Muscle layer of colon (tissue), 2 donors: Measurements from ENCODE around the gene CHST12.
"Not testable (repeated sequence)": the region's sequence is repeated elsewhere in the genome, so short reads cannot be mapped to it uniquely, and the experiment has no call there.

Source experiments
- H3K27ac ChIP-seq: one replicate; pipeline ENCODE4 v1.7.0; 2013; ENCODE audit warnings: low read depth, mild to moderate bottlenecking, low read length, moderate library complexity
- H3K27me3 ChIP-seq, 2 donors: one replicate each; pipeline ENCODE4 v1.7.0; 2013; ENCODE audit warnings: low read length in 2 of 2, mild to moderate bottlenecking in 2 of 2; ENCODE audit not compliant: insufficient read depth in 2 of 2, control insufficient read depth in 1 of 2
- H3K36me3 ChIP-seq: one replicate; pipeline ENCODE4 v1.7.0; 2013; ENCODE audit warnings: mild to moderate bottlenecking, low read length; ENCODE audit not compliant: insufficient read depth
- H3K4me1 ChIP-seq: one replicate; pipeline ENCODE4 v1.7.0; 2013; ENCODE audit warnings: mild to moderate bottlenecking, low read length; ENCODE audit not compliant: insufficient read depth
- H3K4me3 ChIP-seq, 2 donors: one replicate each; pipeline ENCODE4 v1.7.0; 2013; ENCODE audit warnings: low read length in 2 of 2, low read depth in 1 of 2, mild to moderate bottlenecking in 1 of 2, moderate library complexity in 1 of 2
- H3K9ac ChIP-seq: one replicate; pipeline ENCODE4 v1.7.0; 2013; ENCODE audit warnings: low read length
- H3K9me3 ChIP-seq: one replicate; pipeline ENCODE4 v1.7.0; 2013; ENCODE audit warnings: mild to moderate bottlenecking, low read length
- donor health status: abdominal sarcoma.
- donor health status: Adenocarcinoma of cecum.

CHST12 gene

GRCh38 chr7:2379821-2380450 is 23.5 kb upstream of the CHST12 start:
- H3K9me3 ChIP-seq = no peaks in the 10 kb centered on the region
- H3K27ac ChIP-seq = no peak overlapping the region
- H3K9ac ChIP-seq = no peak overlapping the region
- H3K27me3 ChIP-seq = no peaks in the 10 kb centered on the region
- peaks cover 56% of the 10 kb centered on the region for H3K36me3 ChIP-seq
- H3K4me3 ChIP-seq = no peak overlapping the region
- no peaks in the 10 kb centered on the region for H3K4me1 ChIP-seq

DNA sequence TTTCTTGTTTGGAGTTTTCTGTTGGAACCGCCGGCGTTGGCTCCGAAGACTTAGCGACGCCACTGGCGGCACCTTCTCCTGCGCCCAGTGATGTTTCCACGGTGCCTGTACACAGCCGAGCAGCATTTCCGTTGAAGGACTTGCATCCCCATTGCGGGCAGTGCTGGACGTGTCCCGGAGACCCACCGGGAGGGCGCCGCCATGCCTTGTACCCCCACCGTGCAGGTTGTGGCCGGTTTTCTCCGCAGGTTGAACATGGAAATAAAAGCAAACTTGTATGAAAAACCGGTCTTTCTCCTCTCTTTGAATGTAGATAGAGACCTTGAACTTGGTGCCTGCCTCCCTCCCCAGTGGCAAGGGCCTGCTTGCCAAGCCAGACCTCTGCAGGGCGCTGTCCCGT is 22.9 kb upstream of the CHST12 start:
- no peak overlapping the region for H3K4me3 ChIP-seq
- no peaks in the 10 kb centered on the region for H3K27me3 ChIP-seq
- H3K9ac ChIP-seq = no peak overlapping the region
- no peaks in the 10 kb centered on the region for H3K4me1 ChIP-seq
- H3K36me3 ChIP-seq = peaks cover 51% of the 10 kb centered on the region
- H3K9me3 ChIP-seq = no peaks in the 10 kb centered on the region
- H3K27ac ChIP-seq = no peak overlapping the region

- Histone ChIP-seq H3K36me3 (peaks cover 43% of the 10 kb centered on the region), H3K4me3 (no peak overlapping the region), H3K9ac (no peak overlapping the region), H3K27me3 (no peaks in the 10 kb centered on the region), H3K27ac (no peak overlapping the region), H3K4me1 (no peaks in the 10 kb centered on the region), H3K9me3 (no peaks in the 10 kb centered on the region)
These were observed 22.2 kb upstream of the CHST12 start for GRCh38 chr7:2381227-2381626.

GRCh38 chr7:2381881-2382509 is 21.4 kb upstream of the CHST12 start:
- no peaks in the 10 kb centered on the region for H3K27me3 ChIP-seq
- no peak overlapping the region for H3K4me3 ChIP-seq
- no peak overlapping the region for H3K9ac ChIP-seq
- H3K36me3 ChIP-seq = peaks cover 36% of the 10 kb centered on the region
- no peaks in the 10 kb centered on the region for H3K4me1 ChIP-seq
- no peak overlapping the region for H3K27ac ChIP-seq
- H3K9me3 ChIP-seq = no peaks in the 10 kb centered on the region

DNA sequence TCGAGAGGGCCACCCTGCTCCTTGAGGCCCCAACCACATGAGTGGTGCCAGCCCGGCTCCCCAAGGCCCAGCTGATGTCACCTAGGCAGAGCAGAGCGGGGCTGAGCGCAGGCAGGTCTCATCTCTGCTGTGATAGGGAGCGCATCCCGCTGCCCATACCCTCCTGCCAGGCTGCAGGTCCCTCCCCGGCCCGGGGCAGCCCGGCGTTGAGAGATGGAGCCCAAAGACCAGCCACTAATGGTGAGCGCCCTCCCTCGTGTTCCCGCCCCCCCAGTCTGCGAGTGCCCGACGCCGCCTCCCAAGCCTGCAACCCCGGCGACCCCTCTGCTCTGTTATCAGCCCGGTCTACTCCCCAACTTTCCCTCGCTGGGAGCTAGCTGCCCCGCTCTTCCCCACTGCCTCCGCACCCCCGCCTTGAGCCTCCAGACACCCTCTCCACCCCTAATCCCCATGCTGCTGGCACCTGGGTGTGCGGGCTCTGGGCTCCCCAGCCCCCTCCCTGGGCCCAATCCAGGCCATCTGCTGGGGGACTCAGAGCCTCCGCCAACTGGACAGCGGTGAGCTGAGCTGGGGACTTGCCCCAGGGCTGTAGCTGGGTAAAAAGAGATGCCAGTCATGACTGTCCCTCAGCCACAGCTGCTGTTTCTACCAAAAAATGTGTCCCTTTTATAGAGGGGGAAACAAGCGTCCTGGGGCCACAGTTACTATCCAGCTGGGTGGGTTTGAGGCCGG is 19.7 kb upstream of the CHST12 start:
- no peak overlapping the region for H3K27ac ChIP-seq
- H3K9ac ChIP-seq = no peak overlapping the region
- H3K36me3 ChIP-seq = peaks cover 29% of the 10 kb centered on the region
- H3K9me3 ChIP-seq = no peaks in the 10 kb centered on the region
- no peaks in the 10 kb centered on the region for H3K4me1 ChIP-seq
- no peak overlapping the region for H3K4me3 ChIP-seq
- no peaks in the 10 kb centered on the region for H3K27me3 ChIP-seq

GRCh38 chr7:2384354-2385243 is 18.8 kb upstream of the CHST12 start:
- H3K4me1 ChIP-seq = no peaks in the 10 kb centered on the region
- H3K9me3 ChIP-seq = no peaks in the 10 kb centered on the region
- H3K36me3 ChIP-seq = peaks cover 20% of the 10 kb centered on the region
- no peaks in the 10 kb centered on the region for H3K27me3 ChIP-seq
- no peak overlapping the region for H3K27ac ChIP-seq
- no peak overlapping the region for H3K9ac ChIP-seq
- H3K4me3 ChIP-seq = no peak overlapping the region

DNA sequence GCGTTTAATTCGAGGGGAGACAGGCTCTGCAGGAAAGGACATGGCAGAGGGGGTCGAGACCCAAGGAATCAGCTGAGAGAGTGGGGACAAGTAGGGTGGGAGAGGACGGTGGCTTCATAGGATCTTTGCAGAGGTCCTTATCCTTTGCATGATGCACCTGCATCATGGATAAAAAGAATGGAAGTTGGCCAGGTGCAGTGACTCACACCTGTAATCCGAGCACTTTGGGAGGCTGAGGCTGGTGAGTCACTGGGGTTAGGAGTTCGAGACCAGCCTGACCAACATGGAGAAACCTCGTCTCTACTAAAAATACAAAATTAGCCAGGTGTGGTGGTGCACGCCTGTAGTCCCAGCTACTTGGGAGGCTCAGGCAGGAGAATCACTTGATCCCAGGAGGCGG is 17.3 kb upstream of the CHST12 start:
- H3K9ac ChIP-seq, H3K36me3 ChIP-seq, H3K9me3 ChIP-seq, H3K27me3 ChIP-seq, H3K4me1 ChIP-seq, H3K27ac ChIP-seq, H3K4me3 ChIP-seq: not testable (repeated sequence)

- Histone ChIP-seq H3K27ac (no peak overlapping the region), H3K27me3 (no peaks in the 10 kb centered on the region), H3K9ac (no peak overlapping the region), H3K9me3 (no peaks in the 10 kb centered on the region), H3K4me1 (no peaks in the 10 kb centered on the region), H3K4me3 (no peak overlapping the region), H3K36me3 (no peaks in the 10 kb centered on the region)
These were observed 16.3 kb upstream of the CHST12 start for GRCh38 chr7:2386964-2387669.

GRCh38 chr7:2387897-2388636 is 15.3 kb upstream of the CHST12 start:
- no peak overlapping the region for H3K27ac ChIP-seq

GRCh38 chr7:2388637-2388954 is 14.8 kb upstream of the CHST12 start:
- no peak overlapping the region for H3K4me3 ChIP-seq
- no peaks in the 10 kb centered on the region for H3K36me3 ChIP-seq
- no peaks in the 10 kb centered on the region for H3K9me3 ChIP-seq
- no peaks in the 10 kb centered on the region for H3K4me1 ChIP-seq
- no peak overlapping the region for H3K27ac ChIP-seq
- no peaks in the 10 kb centered on the region for H3K27me3 ChIP-seq
- H3K9ac ChIP-seq = no peak overlapping the region

More at GRCh38 chr7:2387897-2388636, 15.3 kb upstream of the CHST12 start:
- no peaks in the 10 kb centered on the region for H3K36me3 ChIP-seq
- no peaks in the 10 kb centered on the region for H3K4me1 ChIP-seq
- H3K27me3 ChIP-seq = no peaks in the 10 kb centered on the region
- H3K9me3 ChIP-seq = no peaks in the 10 kb centered on the region
- no peak overlapping the region for H3K9ac ChIP-seq
- no peak overlapping the region for H3K4me3 ChIP-seq
